HUES6 (cell line): ENCODE measurements around the gene CXXC4.

Experiments used
- H3K27ac ChIP-seq: 2 replicates; pipeline ENCODE4 v1.7.0; 2013; ENCODE audit warnings: low read depth, mild to moderate bottlenecking, low read length, inconsistent platforms
- H3K27me3 ChIP-seq: 2 replicates; pipeline ENCODE4 v1.6.1; 2013; ENCODE audit warnings: low read length; ENCODE audit not compliant: control insufficient read depth, insufficient read depth
- H3K36me3 ChIP-seq: 2 replicates; pipeline ENCODE4 v1.6.1; 2013; ENCODE audit warnings: low read length; ENCODE audit not compliant: control insufficient read depth, insufficient read depth
- H3K4me1 ChIP-seq: 2 replicates; pipeline ENCODE4 v1.6.1; 2013; ENCODE audit warnings: low read length; ENCODE audit not compliant: control insufficient read depth, insufficient read depth
- H3K4me3 ChIP-seq: 2 replicates; pipeline ENCODE4 v1.5.1; 2013; ENCODE audit warnings: low read depth, low read length
- H3K9ac ChIP-seq: one replicate; pipeline ENCODE4 v1.6.1; 2013; ENCODE audit warnings: mild to moderate bottlenecking, low read length
- H3K9me3 ChIP-seq: 2 replicates; pipeline ENCODE4 v1.6.1; 2013; ENCODE audit warnings: low read depth, low read length; ENCODE audit not compliant: control insufficient read depth, insufficient read depth

Gene CXXC4

DNA sequence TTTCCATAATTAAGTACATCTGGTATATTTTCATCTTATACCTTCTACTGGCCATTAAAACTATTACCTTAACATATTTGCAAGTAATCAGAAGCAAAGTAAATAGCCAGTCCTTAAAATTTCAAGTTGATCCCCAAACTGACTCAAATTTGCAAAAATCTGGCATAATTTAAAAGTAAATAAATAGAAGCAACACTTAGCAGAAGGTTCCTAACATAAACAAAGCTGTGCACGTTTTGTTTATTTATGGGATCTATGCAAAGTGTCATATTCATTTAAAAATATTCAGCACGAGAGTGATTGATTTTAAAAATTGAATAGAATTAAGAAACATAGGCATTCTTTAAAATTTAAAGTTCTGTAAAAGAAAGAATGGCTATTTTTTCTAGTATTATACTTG is 9.8 kb upstream of the CXXC4 start:
- Histone ChIP-seq H3K4me1 (0 out of 2 replicates have a peak, but pooled peaks cover 3% of the 10 kb centered on the region), H3K9ac (no peak overlapping the region), H3K27me3 (0 out of 2 replicates have a peak, but pooled peaks cover 4% of the 10 kb centered on the region), H3K36me3 (no peaks in the 10 kb centered on the region), H3K9me3 (no peaks in the 10 kb centered on the region), H3K27ac (no peak overlapping the region), H3K4me3 (no peak overlapping the region)

DNA sequence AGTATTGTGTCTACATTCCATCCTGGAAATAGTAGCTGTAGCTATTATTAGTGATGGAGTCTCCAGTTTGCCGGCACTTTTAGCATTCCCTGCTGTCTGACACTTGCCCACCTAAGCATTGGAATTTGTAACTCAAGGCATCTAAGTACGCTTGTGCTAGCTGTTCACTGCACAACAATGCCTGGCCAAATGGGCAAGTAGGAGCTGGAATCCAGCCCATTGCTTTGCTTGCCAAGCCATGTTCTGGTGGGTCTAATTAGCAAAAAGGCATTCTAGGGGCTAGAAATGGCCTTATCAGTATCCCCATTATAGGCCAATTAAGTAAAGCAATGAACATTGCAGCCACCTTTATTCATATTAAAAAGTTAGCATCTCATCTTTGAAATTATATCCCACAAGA is 7.8 kb upstream of the CXXC4 start:
- H3K4me1 ChIP-seq = 0 out of 2 replicates have a peak, but pooled peaks cover 3% of the 10 kb centered on the region
- no peak overlapping the region for H3K4me3 ChIP-seq
- H3K9me3 ChIP-seq = no peaks in the 10 kb centered on the region
- no peaks in the 10 kb centered on the region for H3K36me3 ChIP-seq
- H3K9ac ChIP-seq = no peak overlapping the region
- 0 out of 2 replicates have a peak, but pooled peaks cover 4% of the 10 kb centered on the region for H3K27me3 ChIP-seq
- no peak overlapping the region for H3K27ac ChIP-seq

DNA sequence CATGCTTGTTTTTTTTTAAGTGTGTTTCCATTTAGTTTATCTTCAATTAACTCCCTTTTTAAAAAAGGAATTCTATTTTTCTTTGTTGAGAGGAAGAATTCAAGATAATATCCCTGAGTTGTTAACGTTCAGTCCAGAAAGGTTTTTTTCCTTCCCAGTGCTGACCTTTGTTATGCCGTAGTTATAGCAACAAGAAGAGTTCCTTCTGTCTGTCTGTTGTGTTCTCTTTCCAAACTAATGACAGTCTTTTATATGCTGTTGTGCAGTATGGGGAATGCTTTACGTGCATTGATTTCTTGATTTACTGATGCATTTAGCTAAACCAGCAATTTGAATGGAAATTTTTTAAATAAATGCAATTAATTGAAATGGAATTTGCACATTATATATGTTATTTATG is 6.6 kb upstream of the CXXC4 start:
- Histone ChIP-seq H3K27me3 (no peaks in the 10 kb centered on the region), H3K4me1 (0 out of 2 replicates have a peak, but pooled peaks cover 3% of the 10 kb centered on the region), H3K36me3 (no peaks in the 10 kb centered on the region), H3K4me3 (no peak overlapping the region), H3K9me3 (no peaks in the 10 kb centered on the region), H3K27ac (no peak overlapping the region), H3K9ac (no peak overlapping the region)

DNA sequence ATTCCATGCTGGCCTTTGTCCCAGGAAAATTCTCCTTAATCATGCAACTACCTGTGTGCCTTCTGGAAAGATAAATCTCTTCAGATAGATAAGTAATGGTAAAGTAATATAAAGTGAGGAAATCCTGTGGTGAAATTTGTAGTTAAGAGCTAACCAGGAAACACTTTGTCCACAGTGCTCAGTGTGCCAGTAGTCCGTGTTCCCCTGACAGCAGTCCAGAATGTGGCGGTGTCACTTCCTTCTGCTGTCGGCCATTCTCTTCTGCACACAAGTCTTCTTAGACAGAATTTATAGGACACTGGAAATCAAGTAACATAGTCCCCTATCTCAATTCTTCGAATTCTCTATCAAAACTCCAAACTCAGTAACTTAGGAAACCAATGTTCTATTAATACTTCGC is 5.7 kb upstream of the CXXC4 start:
- no peak overlapping the region for H3K9ac ChIP-seq
- H3K4me3 ChIP-seq = no peak overlapping the region
- H3K4me1 ChIP-seq = 0 out of 2 replicates have a peak, but pooled peaks cover 3% of the 10 kb centered on the region
- H3K9me3 ChIP-seq = no peaks in the 10 kb centered on the region
- no peaks in the 10 kb centered on the region for H3K36me3 ChIP-seq
- H3K27ac ChIP-seq = no peak overlapping the region
- no peaks in the 10 kb centered on the region for H3K27me3 ChIP-seq

DNA sequence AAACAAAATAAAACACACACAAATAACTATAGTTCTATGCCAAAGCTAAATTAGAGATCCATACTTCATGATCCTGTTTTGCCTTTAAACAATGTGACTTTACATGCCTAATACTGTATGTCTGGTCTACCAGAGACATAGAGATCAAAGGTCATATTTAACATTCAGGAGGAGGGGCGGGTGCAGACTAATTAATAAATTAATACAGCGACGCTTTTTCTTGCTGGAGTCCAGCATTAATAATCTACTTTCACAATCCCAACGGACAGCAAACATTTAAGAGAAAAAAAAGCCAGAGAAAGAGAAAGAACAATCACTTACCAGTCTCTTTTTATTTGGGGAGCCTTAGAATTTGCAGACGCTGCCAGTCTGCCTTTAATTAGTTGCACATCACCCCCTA is 509 bp downstream of the CXXC4 start:
- Histone ChIP-seq H3K27ac (no peak overlapping the region), H3K4me3 (peak overlapping the region; percentile 88), H3K4me1 (peaks cover 26% of the 10 kb centered on the region), H3K9ac (no peak overlapping the region), H3K36me3 (no peaks in the 10 kb centered on the region), H3K27me3 (peaks cover 15% of the 10 kb centered on the region; the same call in 1 of the 2 replicates), H3K9me3 (no peaks in the 10 kb centered on the region)

DNA sequence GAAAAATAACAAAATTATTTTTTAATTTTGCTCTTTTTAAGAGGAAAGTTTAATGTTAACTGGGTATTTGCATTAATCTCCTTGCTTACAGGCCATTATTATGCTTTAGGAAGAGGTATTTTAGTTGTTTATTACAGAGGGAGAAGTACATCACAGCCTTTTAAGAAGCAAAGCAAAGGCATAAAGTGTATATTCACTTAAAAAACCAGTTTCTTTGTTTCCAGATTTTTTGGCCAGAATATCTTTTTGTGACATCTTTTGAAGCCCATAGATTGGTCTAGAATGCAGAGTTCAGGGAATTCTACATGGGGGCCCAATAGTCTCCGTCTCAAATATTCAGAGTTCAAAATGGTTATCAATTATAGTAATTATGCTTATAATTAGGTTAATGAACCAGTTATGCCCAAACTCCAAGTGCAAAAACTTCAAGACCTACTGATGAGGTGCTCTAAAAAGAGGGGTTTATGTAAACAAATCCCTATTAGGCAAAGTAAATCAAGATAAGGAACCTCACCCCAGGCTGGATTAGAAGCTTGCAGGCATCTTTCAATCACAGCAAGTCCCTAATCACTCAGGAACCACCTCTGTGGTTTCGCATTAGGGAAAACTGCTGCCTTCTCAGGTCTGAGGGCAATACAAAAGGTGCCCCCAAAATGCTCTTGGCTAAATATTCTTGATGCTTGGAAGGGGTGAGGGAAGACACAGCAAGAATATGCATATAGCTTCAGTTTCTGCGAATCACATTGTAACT is 1.4 kb downstream of the CXXC4 start:
- no peaks in the 10 kb centered on the region for H3K9me3 ChIP-seq
- peaks cover 26% of the 10 kb centered on the region for H3K4me1 ChIP-seq
- H3K36me3 ChIP-seq = no peaks in the 10 kb centered on the region
- H3K9ac ChIP-seq = no peak overlapping the region
- no peak overlapping the region for H3K27ac ChIP-seq
- H3K4me3 ChIP-seq = peak overlapping the region; percentile 88
- H3K27me3 ChIP-seq = peaks cover 15% of the 10 kb centered on the region; the same call in 1 of the 2 replicates

DNA sequence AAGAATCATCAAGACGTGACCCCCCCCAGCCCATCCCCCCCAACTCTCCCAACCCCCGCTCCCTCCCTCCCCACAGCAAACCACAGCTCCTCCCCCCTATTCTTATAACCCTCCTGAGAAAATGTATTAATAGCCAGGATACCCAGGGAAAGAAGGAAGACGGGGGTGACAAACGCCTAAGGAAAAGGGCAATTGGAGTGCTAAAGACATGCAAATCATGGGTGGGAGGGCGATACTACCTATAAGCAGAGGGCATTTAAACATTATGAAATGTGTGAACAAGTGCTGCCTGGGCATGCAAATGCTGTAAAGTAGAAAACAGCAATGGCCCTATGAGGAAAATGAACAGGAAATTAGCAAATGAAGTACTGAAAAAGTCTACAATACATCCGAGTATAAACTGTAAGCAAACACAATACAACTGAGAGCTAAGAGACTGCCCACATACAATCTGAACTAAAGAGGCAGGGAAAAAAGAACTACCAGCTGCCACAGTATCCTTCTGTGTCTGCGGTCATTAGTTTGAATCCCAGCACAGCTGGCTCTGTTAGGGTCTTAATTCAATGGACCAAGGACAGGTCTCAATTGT is 2.4 kb downstream of the CXXC4 start:
- no peaks in the 10 kb centered on the region for H3K9me3 ChIP-seq
- H3K4me1 ChIP-seq = peaks cover 30% of the 10 kb centered on the region
- peaks cover 15% of the 10 kb centered on the region; the same call in 1 of the 2 replicates for H3K27me3 ChIP-seq
- peak overlapping the region; percentile 88 for H3K4me3 ChIP-seq
- H3K36me3 ChIP-seq = no peaks in the 10 kb centered on the region
- no peak overlapping the region for H3K27ac ChIP-seq
- no peak overlapping the region for H3K9ac ChIP-seq

DNA sequence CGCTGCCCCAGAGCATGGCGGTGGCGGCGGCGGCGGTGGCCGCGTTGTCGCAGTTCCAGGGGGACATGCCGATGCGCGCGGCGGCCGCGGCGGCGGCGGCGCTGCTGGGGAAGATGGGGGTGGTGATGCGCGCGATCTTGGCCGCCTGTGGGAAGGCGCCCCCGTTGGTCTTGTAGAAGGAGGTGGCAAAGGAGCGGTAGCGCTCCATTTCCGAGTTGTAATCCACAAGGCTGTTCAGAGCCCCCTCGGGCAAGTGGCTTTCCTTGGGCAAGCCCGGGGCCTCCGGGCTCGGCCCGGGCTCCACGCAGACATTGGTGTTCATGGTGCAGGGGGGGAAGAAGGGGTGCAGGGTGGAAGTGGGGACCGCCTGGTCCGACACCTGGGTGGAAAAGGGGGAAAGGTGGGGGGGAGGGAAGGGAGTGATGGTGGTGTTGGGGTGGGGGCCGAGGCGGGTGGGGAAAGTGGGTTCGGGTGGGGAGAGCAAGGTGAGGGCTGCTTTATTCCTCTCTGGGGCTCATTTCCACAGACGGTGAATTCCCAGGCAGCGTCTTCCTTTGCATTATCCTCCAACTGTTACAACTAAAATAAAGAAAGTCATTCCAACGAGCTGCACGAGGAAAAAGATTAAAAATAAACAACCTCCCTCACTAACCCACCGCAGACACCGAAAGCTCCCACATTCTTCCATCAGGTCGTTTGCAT is 3.1 kb downstream of the CXXC4 start:
- H3K27me3 ChIP-seq = peaks cover 15% of the 10 kb centered on the region; the same call in 1 of the 2 replicates
- H3K36me3 ChIP-seq = no peaks in the 10 kb centered on the region
- peak overlapping the region; percentile 65; the same call in 1 of the 2 replicates for H3K27ac ChIP-seq
- H3K4me1 ChIP-seq = peaks cover 36% of the 10 kb centered on the region
- no peaks in the 10 kb centered on the region for H3K9me3 ChIP-seq
- peak overlapping the region; percentile 86 for H3K9ac ChIP-seq
- peak overlapping the region; percentile 88 for H3K4me3 ChIP-seq

DNA sequence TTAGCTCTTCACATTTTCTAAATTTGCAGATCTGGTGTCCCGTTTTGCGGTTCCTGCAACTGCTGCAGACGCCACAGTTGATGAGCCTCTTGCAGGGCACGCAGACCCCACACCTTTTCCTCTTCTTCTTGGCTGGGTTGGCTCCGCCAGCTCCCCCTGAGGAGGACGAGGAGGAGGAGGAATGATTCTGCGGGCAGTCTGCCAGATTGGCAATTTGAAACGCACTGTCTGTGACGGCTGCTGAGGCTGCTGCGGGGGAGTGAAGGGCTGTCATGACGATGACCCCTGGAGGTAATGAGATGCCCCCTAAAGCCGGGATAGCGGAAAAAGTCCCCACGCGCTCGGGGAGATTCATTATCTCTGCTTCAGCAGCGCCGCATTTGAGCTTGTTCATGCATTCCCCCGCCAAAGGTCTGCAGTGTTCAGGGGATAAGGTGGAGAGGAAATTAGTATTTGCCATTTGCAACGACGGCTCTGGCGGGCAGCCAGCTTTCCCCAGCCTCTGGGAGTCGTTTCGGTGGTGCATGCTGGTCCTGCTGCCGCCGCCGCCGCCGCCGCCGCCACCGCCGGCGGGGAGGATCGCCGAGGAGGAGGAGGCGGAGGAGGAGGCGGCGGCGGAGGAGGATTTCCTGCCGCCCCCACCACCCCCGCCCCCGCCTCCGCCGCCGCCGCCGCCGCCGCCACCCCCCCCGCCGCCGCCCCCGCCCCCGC is 3.8 kb downstream of the CXXC4 start:
- Histone ChIP-seq H3K4me1 (peaks cover 37% of the 10 kb centered on the region), H3K36me3 (no peaks in the 10 kb centered on the region), H3K27me3 (peaks cover 15% of the 10 kb centered on the region; the same call in 1 of the 2 replicates), H3K9me3 (no peaks in the 10 kb centered on the region), H3K9ac (peak overlapping the region; percentile 73), H3K27ac (no peak overlapping the region), H3K4me3 (peak overlapping the region; percentile 88)

DNA sequence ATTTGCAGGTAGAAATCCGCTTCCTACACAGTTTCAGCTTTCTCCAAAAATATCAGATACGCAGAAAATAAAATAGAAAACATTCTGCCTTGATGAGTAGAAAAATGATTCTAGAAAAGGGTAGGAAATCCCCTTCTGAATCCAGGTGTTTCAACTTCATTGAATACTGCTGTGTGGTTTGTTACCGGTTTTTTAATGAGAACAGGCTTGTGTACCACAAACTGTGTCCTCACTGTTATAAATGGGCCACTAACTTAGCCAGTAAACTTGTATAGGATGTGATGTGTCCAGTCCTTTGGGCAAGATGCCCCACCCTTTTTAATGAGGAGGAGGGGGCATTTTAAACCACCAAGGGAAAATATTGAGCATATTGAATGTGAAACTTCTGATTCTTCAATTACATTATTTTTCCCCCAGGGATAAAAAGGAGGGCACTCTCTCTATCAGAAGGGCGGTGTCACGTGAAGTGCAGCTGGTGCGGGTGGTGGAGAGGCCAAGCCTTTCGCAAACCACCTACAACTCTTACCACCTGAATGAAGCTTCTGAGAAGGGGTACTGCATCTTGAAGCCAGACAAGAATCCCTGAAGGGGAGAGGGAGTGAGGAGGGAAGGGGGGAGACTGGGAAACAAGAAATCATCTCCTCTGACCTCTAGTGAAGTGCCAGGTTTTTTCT is 4.5 kb downstream of the CXXC4 start:
- peaks cover 37% of the 10 kb centered on the region for H3K4me1 ChIP-seq
- peak overlapping the region; percentile 78 for H3K4me3 ChIP-seq
- no peak overlapping the region for H3K27ac ChIP-seq
- no peaks in the 10 kb centered on the region for H3K9me3 ChIP-seq
- peak overlapping the region; percentile 73 for H3K9ac ChIP-seq
- no peaks in the 10 kb centered on the region for H3K36me3 ChIP-seq
- peaks cover 15% of the 10 kb centered on the region; the same call in 1 of the 2 replicates for H3K27me3 ChIP-seq
